HG02885 (cell line): ENCODE measurements around the gene VAV2.
"Not testable (repeated sequence)": the region's sequence is repeated elsewhere in the genome, so short reads cannot be mapped to it uniquely, and the experiment has no call there.

Source experiments
- ATAC-seq: cut with Tn5 transposase; IDR thresholded peaks from one replicate; pipeline ENCODE4 v1.9.1; 2021; ENCODE audit warnings: mild to moderate bottlenecking; ENCODE audit not compliant: unreplicated experiment, poor library complexity

Gene VAV2

DNA sequence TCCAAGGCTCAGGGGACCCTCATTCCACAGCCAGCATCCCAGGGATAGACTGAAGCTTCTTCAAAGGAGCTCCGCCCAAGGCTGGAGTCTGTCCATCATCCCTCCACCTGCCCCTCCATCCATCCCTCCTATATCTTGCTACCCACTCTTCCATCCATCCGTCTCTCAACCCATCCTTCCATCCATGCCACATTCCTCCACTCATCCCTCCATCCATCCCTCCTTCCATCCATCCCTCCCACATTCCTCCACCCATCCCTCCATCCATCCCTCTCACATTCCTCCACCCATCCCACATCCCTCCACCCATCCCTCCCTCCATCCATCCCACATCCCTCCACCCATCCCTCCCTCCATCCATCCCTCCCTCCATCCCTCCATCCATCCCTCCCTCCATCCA, 5.5 kb upstream of the VAV2 start:
- no peak for ATAC-seq

DNA sequence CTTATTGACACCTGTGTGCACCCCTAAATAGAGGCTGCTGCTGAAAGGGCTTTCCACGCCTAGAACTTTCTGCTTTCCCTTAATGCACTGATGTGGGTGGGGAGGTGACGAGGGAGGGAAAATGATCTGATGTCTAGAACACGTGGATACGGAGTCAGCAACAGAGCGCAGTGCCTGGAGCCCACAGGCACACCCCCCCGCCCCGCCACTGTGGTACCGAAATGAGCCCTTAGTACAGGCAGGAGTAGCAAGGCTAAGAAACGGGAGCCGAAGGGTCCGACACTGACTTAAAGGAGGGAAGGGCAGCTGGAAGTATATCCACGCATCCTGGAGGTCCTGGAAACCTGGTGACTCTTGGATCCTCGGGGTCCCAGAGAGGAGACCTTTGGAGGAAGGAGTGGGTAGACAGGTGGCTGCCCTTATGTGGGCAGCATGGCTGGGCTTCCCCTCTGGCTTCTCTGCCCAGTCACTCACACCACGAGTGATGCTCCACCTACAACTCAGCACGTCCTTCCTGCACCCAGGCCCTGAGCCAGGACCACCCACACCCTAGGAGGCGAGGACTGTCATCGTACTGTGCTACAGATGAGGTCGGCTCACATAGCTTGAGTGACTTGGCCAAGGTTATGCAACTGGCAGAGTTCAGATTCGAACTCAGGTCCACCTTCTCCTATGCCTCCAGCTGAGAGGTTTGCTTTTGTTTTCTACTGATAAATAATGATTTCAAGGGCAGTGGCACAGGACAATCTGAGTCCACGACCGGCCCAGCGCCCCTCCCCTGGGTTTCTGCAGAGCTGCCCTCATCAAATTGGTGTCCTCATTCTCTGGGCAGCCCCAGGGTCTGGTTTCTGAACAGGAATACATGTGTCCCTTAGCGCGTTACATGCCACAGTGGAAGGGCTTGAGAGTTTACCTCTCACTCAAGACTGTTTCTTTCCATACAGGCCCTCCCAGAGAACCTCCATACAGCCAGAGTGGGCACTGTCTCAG, 4.7 kb upstream of the VAV2 start:
- no peak for ATAC-seq

DNA sequence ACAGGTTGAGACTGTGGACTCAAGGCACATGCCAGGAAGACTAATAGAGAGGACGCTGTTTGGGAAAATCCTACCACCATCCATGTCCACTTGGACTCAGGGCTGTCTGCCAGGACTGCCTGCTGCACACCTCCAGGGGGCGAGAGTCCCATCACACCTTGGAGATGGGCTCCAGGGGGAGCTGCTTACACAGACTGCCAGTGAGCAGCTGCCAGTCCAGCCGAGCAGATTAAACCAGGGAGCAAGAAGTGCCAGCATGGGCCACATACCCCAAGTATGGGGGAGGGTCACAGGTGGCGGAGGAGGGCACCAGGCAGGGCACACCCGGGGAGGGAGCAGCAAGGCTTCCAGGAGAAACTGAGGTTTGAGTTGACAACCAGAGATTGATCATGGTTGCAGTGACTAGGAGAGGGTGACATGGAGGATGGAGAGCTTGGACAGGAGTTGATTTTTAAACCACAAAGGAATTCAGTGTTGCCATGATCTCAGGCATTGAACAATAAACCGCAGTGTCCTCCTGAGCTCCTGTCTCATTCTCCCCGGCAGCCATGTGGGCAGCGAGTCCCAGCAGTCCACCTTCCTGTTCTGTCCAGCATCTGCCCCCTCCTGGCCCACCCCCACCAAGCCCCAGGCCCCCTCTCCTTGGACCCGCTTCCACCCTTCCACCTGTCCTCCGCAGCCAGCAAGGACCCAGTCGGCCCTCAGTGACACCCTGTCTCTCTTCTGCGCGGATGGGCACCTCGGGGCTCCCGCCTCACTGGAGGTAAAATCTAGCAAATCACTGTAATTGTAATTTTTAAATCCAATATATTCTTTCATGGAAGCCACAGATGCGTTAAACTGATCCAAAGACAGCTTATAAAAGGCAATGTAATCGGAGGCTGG, 3.1 kb upstream of the VAV2 start:
- no peak for ATAC-seq

DNA sequence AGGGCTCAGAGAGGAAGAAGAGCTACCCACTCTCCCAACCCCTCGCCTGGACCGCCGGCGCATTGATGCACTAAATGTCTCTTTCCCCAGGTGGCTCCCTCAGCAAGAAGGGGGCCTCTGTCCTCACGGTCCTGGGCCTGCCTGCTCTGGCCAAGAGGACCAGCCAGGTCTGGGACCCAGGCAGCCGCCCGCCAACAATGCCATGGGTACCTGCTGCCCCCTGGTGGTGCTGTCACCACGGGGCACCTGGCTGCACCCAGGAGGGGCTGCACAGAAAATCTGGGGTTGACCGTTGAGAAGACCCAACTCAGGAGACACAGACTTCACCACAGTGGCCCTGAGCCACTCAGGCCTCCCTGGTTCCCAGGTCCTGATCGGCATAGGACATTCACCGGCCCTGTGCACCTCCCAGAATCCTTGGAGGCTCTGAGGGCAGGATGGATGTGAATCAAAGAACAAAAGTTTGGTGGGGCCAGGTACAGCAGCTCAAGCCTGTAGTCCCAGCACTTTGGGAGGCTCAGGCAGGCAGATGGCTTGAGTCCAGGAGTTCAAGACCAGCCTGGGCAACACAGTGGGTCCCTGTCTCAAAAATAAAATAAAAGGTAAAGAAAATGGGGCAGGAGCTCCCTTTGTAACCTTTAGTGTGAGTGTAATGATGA, 2.4 kb upstream of the VAV2 start:
- ATAC-seq: no peak

DNA sequence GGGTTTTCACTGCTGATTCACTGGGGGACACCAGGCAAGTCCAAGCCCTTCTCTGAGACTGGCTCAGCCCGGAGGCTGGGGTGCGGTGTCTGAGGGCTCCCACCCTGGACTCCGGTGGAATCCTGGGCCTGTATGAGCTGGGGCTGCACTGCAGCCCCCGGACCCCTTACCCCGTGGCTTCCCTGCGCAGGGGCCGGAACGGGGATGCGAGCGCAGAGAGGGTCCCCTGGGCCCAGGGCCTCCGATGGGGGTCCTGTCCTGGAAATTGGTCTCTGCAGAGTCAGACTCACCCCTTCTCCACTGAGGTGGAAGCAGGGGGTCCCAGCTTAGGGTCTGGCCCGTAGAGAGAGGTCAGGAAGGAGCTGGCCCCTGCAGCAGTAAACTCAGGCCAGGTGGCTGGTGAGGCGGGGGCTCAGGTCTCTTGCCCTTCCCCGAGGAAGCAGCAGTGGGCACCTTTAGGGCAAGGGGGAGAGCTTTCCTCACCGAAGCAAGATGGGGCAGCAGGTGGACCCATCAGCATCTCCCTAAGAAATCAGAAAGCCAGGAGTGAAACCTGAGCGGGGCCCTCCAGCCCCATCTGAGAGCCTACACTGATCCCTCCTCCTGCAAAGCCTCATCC, 1.6 kb upstream of the VAV2 start:
- ATAC-seq: no peak

DNA sequence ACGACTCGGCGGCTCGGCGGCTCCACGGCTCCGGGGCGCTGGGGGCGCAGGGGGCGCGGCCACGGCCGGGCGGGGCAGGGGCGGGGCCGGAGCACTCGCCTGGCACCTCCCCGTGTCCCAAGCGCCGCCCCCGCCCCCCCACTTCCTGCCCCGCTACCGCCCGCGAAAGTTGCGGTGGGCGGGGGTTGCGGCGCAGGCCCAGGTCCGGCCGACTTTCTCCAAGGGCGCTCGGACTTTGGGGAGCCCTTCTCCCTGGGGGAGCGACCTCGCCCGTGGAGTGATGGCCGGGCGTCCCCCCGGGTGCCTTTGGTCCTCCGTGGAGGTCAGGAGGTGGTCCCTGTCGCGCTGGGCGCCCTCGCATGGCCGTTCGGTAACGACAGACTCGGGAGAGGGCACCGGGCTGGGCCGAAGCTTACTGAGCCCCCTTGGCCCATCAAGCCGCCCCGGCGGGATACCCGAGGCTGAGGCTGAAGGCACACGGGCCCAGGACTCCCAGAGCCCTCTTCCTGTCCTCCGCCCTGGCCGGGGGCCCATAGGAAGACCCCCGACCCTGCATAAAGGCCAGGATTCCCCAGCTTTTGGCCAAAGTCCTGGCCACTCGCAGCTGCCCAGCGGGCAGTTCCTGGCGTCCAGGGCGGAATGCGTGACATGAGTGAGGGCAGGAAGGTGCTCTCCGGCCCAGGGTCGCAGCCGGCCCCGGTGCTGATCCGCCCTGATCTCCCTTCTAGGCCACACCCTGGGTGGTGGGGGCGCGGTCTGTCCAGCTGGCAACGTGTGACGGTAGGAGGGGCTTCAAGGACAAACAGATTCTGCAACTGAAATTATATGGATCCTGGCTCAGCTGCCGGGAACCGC, 883 bp upstream of the VAV2 start:
- ATAC-seq: peak; percentile 49

DNA sequence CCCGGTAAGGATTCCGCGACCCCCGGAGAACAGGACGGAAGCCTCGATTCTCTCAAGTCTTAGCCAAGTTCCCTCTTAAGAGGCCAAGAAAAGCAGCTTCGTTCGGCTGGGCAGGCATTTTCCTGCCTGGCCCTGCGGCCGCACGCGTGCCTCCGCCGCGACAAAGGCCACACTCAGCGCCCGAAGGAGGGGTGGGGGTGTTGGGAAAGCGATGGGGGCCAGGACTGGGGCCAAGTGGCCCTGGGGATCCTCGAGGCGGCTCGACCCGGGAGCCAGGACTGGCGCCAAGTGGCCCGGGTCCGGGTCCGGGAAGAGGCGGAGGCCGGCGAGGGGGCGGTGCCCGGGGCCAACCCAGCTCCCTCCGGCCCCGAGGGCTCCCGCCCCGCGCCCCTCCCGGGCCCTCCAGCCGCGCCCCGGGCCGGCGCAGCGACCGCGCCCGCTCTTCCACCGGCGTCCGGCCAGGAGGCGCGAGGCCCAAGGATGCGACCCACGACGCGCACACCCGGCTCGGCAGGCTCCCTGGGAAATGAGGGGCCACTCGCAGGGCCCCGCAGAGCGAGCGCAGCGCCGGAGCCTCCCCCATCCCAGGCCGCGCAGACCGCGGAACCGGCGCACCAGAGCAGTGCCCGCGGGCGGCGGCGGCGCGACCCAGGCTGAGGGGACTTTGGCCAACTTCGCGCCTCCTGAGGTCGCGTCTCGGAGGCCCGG, 756 bp downstream of the VAV2 start:
- ATAC-seq: peak; percentile 21

- no peak for ATAC-seq
Measured at GRCh38 chr9:133990366-133991213, 1.5 kb downstream of the VAV2 start.

DNA sequence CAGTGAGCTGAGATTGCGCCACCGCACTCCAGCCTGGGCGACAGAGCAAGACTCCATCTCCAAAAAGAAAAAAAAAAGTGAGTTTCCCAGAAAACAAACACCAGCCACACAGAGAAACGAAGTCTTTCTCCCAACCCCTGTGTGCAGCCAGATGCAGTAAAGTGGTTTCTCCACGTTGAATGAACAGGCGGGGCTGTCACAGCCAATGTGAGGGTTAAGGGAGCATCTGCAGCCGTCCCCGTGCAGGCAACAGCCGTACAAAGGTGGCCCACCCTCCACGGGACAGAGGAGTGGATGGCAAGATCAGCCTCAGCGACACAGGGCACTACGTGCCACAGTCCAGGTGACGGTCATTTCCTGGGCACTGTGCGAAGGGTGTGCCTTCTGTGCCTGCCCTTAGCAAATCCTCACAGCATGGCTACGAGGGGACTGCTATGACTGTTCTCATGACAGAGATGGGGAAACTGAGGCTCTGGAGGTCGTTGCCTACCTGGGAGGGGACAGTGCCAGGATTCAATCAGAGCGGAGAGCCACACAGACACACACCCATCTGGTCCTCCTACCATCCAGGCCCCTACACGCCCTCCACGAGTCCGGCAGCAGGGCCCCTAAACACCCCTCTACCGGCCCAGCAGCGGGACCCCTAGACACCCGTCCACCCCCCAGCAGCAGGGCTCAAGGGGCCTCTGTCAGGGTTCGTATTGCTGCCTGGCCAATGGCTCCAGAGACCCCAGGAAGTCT, 2.3 kb downstream of the VAV2 start:
- no peak for ATAC-seq

GRCh38 chr9:133988771-133989170, 3.4 kb downstream of the VAV2 start:
- ATAC-seq: not testable (repeated sequence)

GRCh38 chr9:133987946-133988665, 4.0 kb downstream of the VAV2 start:
- ATAC-seq: no peak

- ATAC-seq: no peak
Measured at GRCh38 chr9:133987446-133987788, 4.7 kb downstream of the VAV2 start.

- no peak for ATAC-seq
Measured at GRCh38 chr9:133986774-133987445, 5.2 kb downstream of the VAV2 start.

- no peak for ATAC-seq
Measured at GRCh38 chr9:133986061-133986460, 6.1 kb downstream of the VAV2 start.

DNA sequence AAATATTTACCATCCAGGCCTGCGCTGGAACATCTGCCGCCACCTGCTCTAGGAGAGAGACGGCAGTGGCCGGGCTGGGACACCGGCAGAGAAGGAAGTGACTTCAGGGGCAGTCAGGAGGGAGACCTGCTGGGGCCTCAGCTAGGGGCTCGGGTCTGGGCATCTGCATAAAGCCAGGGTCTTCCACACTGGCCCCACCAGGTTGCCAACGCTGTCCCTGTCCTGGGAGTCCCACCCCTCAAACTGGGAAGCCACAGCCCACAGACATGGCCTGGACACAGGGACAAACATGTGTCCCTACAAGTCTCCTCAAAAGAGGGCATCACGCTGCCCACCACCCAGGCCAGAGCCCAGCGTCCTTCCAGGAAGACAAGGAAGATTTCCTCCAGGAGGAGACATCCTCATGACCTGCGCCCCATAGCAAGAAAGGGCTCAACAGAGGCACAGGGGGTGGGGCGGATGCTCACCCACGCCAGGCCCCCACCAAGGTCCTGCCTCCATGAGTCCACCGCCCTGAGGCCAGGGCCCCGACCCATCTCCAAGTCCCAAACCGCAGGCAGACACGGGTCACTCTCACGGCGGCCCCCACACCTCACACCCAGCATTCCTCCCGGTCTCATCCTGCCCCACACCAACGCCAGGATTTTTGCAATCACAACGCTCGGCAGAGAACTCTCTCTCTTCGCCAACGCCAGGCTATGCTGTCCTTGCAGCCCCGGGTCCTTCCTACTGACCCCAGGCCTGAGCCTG, 9.0 kb downstream of the VAV2 start:
- ATAC-seq: no peak
